Stimulated activated CD4-positive, alpha-beta T cell treated with anti-CD3 and anti-CD28 coated beads, TNF-alpha, amount 100 ng/mL, for 24 hours (primary cell): Measurements from ENCODE around the gene SMAD6.

Experiments
- DNase-seq, 3 experiments: peaks; one replicate each; pipeline ENCODE4 v3.0.0-alpha.2; 2020; ENCODE audit warnings: low read depth in 3 of 3

SMAD6 gene

GRCh38 chr15:66703540-66703941 lies 1.5 kb downstream of the SMAD6 start:
- no peak for DNase-seq

- DNase-seq, result no peak
Measured at GRCh38 chr15:66704019-66704802, 2.2 kb downstream of the SMAD6 start.

GRCh38 chr15:66704803-66705153 lies 2.7 kb downstream of the SMAD6 start:
- no peak for DNase-seq

GRCh38 chr15:66705277-66706146 lies 3.5 kb downstream of the SMAD6 start:
- no peak for DNase-seq

- no peak for DNase-seq
Measured at GRCh38 chr15:66706225-66706732, 4.2 kb downstream of the SMAD6 start.

GRCh38 chr15:66706840-66707239 lies 4.8 kb downstream of the SMAD6 start:
- DNase-seq, result no peak

- DNase-seq, result no peak
Measured at GRCh38 chr15:66707310-66708082, 5.5 kb downstream of the SMAD6 start.

GRCh38 chr15:66708389-66708788 lies 6.4 kb downstream of the SMAD6 start:
- no peak for DNase-seq

GRCh38 chr15:66709884-66710283 lies 7.8 kb downstream of the SMAD6 start:
- no peak for DNase-seq

- no peak for DNase-seq
Measured at GRCh38 chr15:66711260-66711659, 9.2 kb downstream of the SMAD6 start.

GRCh38 chr15:66711862-66712261 lies 9.8 kb downstream of the SMAD6 start:
- no peak for DNase-seq

GRCh38 chr15:66713843-66714508 lies 11.9 kb downstream of the SMAD6 start:
- DNase-seq, result no peak

- DNase-seq, result no peak
Measured at GRCh38 chr15:66714543-66714981, 12.5 kb downstream of the SMAD6 start.

- no peak for DNase-seq
Measured at GRCh38 chr15:66715181-66715624, 13.2 kb downstream of the SMAD6 start.

- no peak for DNase-seq
Measured at GRCh38 chr15:66715720-66716655, 14.0 kb downstream of the SMAD6 start.

GRCh38 chr15:66716656-66717020 lies 14.6 kb downstream of the SMAD6 start:
- DNase-seq, result no peak

GRCh38 chr15:66718220-66718988 lies 16.4 kb downstream of the SMAD6 start:
- DNase-seq, result no peak

- no peak for DNase-seq
Measured at GRCh38 chr15:66719471-66719870, 17.4 kb downstream of the SMAD6 start.

- no peak for DNase-seq
Measured at GRCh38 chr15:66720206-66721010, 18.4 kb downstream of the SMAD6 start.
